ENCODE measurements around the gene ALKBH4. TPM values are rescaled to one million over a fixed set of nuclear protein-coding genes. Genes with fewer than 3 reads are reported as not detected.

The ALKBH4 gene
- total RNA-seq, 1 donor from 2014 or later = 8.3 TPM

- TF ChIP-seq, protein P1, sequence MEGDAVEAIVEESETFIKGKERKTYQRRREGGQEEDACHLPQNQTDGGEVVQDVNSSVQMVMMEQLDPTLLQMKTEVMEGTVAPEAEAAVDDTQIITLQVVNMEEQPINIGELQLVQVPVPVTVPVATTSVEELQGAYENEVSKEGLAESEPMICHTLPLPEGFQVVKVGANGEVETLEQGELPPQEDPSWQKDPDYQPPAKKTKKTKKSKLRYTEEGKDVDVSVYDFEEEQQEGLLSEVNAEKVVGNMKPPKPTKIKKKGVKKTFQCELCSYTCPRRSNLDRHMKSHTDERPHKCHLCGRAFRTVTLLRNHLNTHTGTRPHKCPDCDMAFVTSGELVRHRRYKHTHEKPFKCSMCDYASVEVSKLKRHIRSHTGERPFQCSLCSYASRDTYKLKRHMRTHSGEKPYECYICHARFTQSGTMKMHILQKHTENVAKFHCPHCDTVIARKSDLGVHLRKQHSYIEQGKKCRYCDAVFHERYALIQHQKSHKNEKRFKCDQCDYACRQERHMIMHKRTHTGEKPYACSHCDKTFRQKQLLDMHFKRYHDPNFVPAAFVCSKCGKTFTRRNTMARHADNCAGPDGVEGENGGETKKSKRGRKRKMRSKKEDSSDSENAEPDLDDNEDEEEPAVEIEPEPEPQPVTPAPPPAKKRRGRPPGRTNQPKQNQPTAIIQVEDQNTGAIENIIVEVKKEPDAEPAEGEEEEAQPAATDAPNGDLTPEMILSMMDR (IDR thresholded peaks at IDR 0.05) = no peak
- TF ChIP-seq POLR2A (IDR thresholded peaks at IDR 0.05) = no peak
- no peak for TF ChIP-seq POLR2AphosphoS5 (IDR thresholded peaks at IDR 0.05; ENCODE audit: insufficient read depth in 1 of 2, low read depth in 1 of 2)
- Histone ChIP-seq H3K4me1 (no peaks in the 10 kb centered on the region), H3K4me3 (no peak overlapping the region), H3K27ac (no peak overlapping the region), H3K36me3 (peaks cover 0 to 39% of the 10 kb centered on the region in 2 donors), H3K27me3 (no peaks in the 10 kb centered on the region), H3K9me3 (no peaks in the 10 kb centered on the region)
- no peak for DNase-seq (ENCODE audit: extremely low spot score in 2 of 2)
- intact Hi-C loops (cut with DNase I) = no loop called here
These were observed 46.1 kb downstream of the ALKBH4 start for GRCh38 chr7:102418592-102418991.

DNA sequence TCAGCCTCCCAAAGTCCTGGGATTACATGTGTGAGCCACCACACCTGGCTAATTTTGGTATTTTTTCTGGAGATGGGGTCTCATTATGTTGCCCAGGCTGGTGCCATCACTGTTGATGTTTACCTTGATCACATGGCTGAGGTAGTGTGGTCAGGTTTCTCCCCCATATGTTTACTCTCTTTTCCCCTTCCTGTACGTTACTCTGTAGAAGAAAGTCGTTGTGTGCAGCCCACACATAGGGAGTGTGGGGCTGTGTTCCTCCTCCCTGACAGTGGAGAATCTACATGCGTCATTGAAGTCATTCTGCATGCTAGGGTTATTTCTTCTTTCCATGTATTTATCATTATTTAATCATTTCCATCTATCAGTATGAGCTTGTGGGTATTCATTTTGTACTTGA lies 47.6 kb downstream of the ALKBH4 start:
- H3K27me3 ChIP-seq = no peaks in the 10 kb centered on the region
- no peak overlapping the region for H3K4me3 ChIP-seq
- H3K36me3 ChIP-seq = peaks cover 0 to 42% of the 10 kb centered on the region in 2 donors
- no peak overlapping the region for H3K27ac ChIP-seq
- no peak for TF ChIP-seq POLR2AphosphoS5 (IDR thresholded peaks at IDR 0.05; ENCODE audit: insufficient read depth in 1 of 2, low read depth in 1 of 2)
- TF ChIP-seq, protein P1 (IDR thresholded peaks at IDR 0.05) = no peak
- no peak for TF ChIP-seq POLR2A (IDR thresholded peaks at IDR 0.05)
- intact Hi-C loops (cut with DNase I) = no loop called here
- H3K4me1 ChIP-seq = no peaks in the 10 kb centered on the region
- DNase-seq (ENCODE audit: extremely low spot score in 2 of 2) = no peak
- no peaks in the 10 kb centered on the region for H3K9me3 ChIP-seq

DNA sequence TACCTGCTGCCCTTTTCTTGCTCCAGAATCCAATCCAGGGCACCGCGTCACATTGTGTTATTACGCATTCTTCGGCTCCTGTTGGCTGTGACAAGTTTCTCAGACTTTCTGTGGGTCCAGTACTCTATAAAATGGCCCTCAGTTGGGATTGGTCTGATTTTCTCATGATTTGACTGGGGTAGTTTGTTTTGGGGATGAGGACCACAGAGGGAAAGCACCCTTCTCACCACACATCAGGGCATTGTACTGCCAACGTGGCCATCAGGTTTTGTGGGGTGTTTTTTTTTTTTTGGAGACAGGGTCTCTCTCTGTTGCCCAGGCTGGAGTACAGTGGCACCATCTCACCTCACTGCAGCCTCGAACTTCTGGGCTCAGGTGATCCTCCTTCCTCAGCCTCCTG lies 48.3 kb downstream of the ALKBH4 start:
- TF ChIP-seq POLR2AphosphoS5 (IDR thresholded peaks at IDR 0.05; ENCODE audit: insufficient read depth in 1 of 2, low read depth in 1 of 2) (no peak), POLR2A (IDR thresholded peaks at IDR 0.05) (no peak)
- TF ChIP-seq, protein P1 (IDR thresholded peaks at IDR 0.05) = no peak
- H3K4me3 ChIP-seq = no peak overlapping the region
- no peaks in the 10 kb centered on the region for H3K27me3 ChIP-seq
- peaks cover 0 to 40% of the 10 kb centered on the region in 2 donors for H3K36me3 ChIP-seq
- H3K27ac ChIP-seq = no peak overlapping the region
- intact Hi-C loops (cut with DNase I) = no loop called here
- H3K9me3 ChIP-seq = no peaks in the 10 kb centered on the region
- DNase-seq (ENCODE audit: extremely low spot score in 2 of 2) = no peak
- H3K4me1 ChIP-seq = no peaks in the 10 kb centered on the region

GRCh38 chr7:102415685-102416225 lies 48.9 kb downstream of the ALKBH4 start:
- no peaks in the 10 kb centered on the region for H3K4me1 ChIP-seq
- intact Hi-C loops (cut with DNase I) = no loop called here
- H3K27me3 ChIP-seq = no peaks in the 10 kb centered on the region
- H3K4me3 ChIP-seq = no peak overlapping the region
- no peaks in the 10 kb centered on the region for H3K9me3 ChIP-seq
- H3K36me3 ChIP-seq = peaks cover 0 to 40% of the 10 kb centered on the region in 2 donors
- no peak overlapping the region for H3K27ac ChIP-seq
- no peak for TF ChIP-seq POLR2A (IDR thresholded peaks at IDR 0.05)
- TF ChIP-seq, protein P1 (IDR thresholded peaks at IDR 0.05) = no peak
- TF ChIP-seq POLR2AphosphoS5 (IDR thresholded peaks at IDR 0.05; ENCODE audit: insufficient read depth in 1 of 2, low read depth in 1 of 2) = no peak
- DNase-seq (ENCODE audit: extremely low spot score in 2 of 2) = no peak

DNA sequence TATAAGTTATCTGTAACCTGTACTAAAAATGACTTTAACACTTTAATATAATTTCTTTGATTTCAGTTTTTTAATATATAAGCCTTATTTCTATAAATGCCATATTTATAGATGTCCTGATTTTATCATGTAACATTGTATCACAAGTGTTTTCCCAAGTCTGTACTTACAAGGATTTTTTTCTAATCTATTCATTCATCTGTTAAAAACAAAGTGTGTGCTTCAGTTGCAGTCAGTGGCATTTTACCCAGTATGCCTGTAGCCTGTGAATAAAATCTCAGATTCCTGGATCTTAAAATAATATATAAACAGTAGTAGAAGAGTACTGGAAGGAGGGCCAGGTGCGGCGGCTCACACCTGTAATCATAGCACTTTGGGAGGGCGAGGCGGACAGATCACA lies 51.1 kb downstream of the ALKBH4 start:
- H3K27me3 ChIP-seq = no peaks in the 10 kb centered on the region
- no peak overlapping the region for H3K27ac ChIP-seq
- H3K36me3 ChIP-seq = peaks cover 0 to 56% of the 10 kb centered on the region in 2 donors
- H3K9me3 ChIP-seq = no peaks in the 10 kb centered on the region
- H3K4me1 ChIP-seq = no peaks in the 10 kb centered on the region
- no peak for DNase-seq (ENCODE audit: extremely low spot score in 2 of 2)
- TF ChIP-seq, protein P1 (IDR thresholded peaks at IDR 0.05) = no peak
- no peak for TF ChIP-seq POLR2AphosphoS5 (IDR thresholded peaks at IDR 0.05; ENCODE audit: insufficient read depth in 1 of 2, low read depth in 1 of 2)
- no peak for TF ChIP-seq POLR2A (IDR thresholded peaks at IDR 0.05)
- intact Hi-C loops (cut with DNase I) = no loop called here
- no peak overlapping the region for H3K4me3 ChIP-seq
